Vagina (tissue), 2 donors: ENCODE measurements around the gene ZNF813.
"Not testable (repeated sequence)": the region's sequence is repeated elsewhere in the genome, so short reads cannot be mapped to it uniquely, and the experiment has no call there.

Experiments used
- POLR2A ChIP-seq, 2 donors: fragments of 450-650 bp; IDR thresholded peaks; one replicate each; pipeline ENCODE4 v1.6.1; 2017; ENCODE audit warnings: antibody characterized with exemption in 2 of 2, mild to moderate bottlenecking in 2 of 2, moderate library complexity in 2 of 2
- POLR2AphosphoS5 ChIP-seq, 2 donors: sonication (generic); formaldehyde crosslinking; IDR thresholded peaks; one replicate each; pipeline ENCODE4 v1.9.0; 2017; ENCODE audit warnings: antibody characterized with exemption in 2 of 2, mild to moderate bottlenecking in 2 of 2, low read depth in 1 of 2; ENCODE audit not compliant: insufficient read depth in 1 of 2
- TF ChIP-seq, protein P1 (sequence below), 3 experiments: fragments of 450-650 bp in 2 of 3; fragments of 200-600 bp in 1 of 3; sonication (generic) in 1 of 3; IDR thresholded peaks; one replicate each; pipeline ENCODE4 v1.5.1; 2017 to 2019; ENCODE audit warnings: antibody characterized with exemption in 3 of 3, mild to moderate bottlenecking in 2 of 3, moderate library complexity in 2 of 3

DNA sequence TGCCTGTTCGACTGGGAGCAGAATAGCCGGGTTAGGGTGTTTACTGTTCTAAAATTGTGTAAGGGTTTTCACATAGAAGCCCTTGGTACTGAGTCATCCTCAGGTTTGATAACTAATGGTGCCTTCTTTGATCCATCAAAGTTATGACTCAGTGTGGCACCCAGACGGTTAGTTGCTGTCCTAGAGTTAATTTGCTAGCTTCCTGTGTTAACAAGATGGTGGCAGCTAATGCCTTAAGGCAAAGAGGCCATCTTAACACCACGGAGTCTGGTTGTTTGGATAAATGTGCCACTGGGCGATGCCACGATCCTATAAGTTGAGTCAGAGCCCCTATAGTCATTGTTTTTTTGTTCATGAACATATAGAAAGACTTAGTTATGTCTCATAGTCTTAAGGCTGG lies 7.9 kb downstream of the ZNF813 start:
- TF ChIP-seq POLR2A (IDR thresholded peaks at IDR 0.05); POLR2AphosphoS5 (IDR thresholded peaks at IDR 0.05; ENCODE audit: insufficient read depth in 1 of 2, low read depth in 1 of 2): not testable (repeated sequence)
- TF ChIP-seq, protein P1, sequence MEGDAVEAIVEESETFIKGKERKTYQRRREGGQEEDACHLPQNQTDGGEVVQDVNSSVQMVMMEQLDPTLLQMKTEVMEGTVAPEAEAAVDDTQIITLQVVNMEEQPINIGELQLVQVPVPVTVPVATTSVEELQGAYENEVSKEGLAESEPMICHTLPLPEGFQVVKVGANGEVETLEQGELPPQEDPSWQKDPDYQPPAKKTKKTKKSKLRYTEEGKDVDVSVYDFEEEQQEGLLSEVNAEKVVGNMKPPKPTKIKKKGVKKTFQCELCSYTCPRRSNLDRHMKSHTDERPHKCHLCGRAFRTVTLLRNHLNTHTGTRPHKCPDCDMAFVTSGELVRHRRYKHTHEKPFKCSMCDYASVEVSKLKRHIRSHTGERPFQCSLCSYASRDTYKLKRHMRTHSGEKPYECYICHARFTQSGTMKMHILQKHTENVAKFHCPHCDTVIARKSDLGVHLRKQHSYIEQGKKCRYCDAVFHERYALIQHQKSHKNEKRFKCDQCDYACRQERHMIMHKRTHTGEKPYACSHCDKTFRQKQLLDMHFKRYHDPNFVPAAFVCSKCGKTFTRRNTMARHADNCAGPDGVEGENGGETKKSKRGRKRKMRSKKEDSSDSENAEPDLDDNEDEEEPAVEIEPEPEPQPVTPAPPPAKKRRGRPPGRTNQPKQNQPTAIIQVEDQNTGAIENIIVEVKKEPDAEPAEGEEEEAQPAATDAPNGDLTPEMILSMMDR (IDR thresholded peaks at IDR 0.05) = not testable (repeated sequence)
